ENCODE data around the gene DOCK8. TPM values are rescaled to one million over a fixed set of nuclear protein-coding genes. Genes with fewer than 3 reads are reported as not detected.
A peak's percentile ranks its signal among the peaks of the same experiment; 100 is the strongest.

The DOCK8 gene
- total and polyA plus RNA-seq, 10 donors: 34.3 to 275 (median 184) TPM

DNA sequence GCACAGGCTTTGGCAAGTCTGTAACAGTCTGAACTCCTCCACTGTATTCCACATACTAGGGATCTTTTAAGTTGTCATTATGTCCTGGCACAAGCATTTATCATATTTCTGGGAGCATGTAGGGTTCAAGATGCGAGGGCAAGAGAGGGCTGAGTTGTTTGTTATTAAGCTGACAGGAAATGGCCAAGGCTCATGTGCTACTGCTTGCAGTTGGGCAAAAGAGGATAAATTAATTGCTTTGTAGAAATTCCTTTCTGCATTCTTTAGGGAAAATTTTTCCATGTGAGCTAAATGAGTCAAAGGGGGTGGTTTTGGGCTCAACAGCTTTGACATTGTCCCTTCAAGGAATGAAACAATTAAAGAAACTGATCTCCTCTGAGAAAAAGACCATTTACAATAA lies 35.4 kb downstream of the DOCK8 start:
- Histone ChIP-seq H3K4me3 (no peak overlapping the region), H3K27ac (peak overlapping the region; percentile 45 to 78 (median 76)), H3K27me3 (replicated peaks in 1 of 7) (no peaks in the 10 kb centered on the region), H3K4me1 (peaks cover 10 to 94% (median 45%) of the 10 kb centered on the region in 6 donors), H3K36me3 (peaks cover 0 to 3% (median 0%) of the 10 kb centered on the region in 6 donors), H3K9me3 (no peaks in the 10 kb centered on the region)
- TF ChIP-seq POLR2AphosphoS5 (IDR thresholded peaks at IDR 0.05): peak in 1 of 3 donors; percentile 66
- no peak for TF ChIP-seq POLR2A (IDR thresholded peaks at IDR 0.05)
- DNase-seq: no peak
- 63 to 76% (median 68%) methylated on average over 1 of the region's 1 CpG for WGBS, 5 donors
- intact Hi-C loops (cut with DNase I; ENCODE audit: low total_unique reads): no loop called here

DNA sequence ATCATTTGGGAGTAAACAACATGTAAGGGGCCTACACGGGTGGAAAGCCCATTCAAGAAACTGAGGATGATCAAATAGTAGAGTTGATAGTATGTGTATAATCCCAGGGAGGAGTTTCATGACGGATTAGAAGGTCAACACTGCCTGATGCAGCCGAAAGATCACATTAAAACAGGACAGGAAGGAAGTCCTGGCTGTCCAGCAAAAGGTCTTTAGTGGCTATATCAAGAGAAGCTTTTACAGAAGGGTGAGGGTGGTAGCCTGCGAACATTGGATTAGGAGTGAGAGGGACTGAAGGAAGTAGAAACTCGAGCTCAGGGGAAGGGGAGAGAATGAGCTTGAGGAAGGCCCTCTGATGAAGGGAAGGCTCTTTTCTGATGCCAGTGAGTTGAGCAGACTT lies 36.0 kb downstream of the DOCK8 start:
- no peak for DNase-seq
- no peak for TF ChIP-seq CTCF (IDR thresholded peaks at IDR 0.05 in 8 of 11, conservative IDR thresholded peaks at IDR 0.05 in 3 of 11)
- no peak for TF ChIP-seq POLR2A (IDR thresholded peaks at IDR 0.05)
- peak in 1 of 3 donors; percentile 49 for TF ChIP-seq POLR2AphosphoS5 (IDR thresholded peaks at IDR 0.05)
- Histone ChIP-seq H3K27me3 (replicated peaks in 1 of 7) (no peaks in the 10 kb centered on the region), H3K4me3 (no peak overlapping the region), H3K27ac (peak overlapping the region; percentile 45 to 78 (median 76)), H3K4me1 (peaks cover 10 to 88% (median 45%) of the 10 kb centered on the region in 6 donors), H3K36me3 (no peaks in the 10 kb centered on the region), H3K9me3 (no peaks in the 10 kb centered on the region)
- intact Hi-C loops (cut with DNase I; ENCODE audit: low total_unique reads): no loop called here
- 29 to 53% (median 46%) methylated on average over 5 of the region's 5 CpGs for WGBS, 5 donors

GRCh38 chr9:251398-251797 lies 36.7 kb downstream of the DOCK8 start:
- Histone ChIP-seq H3K4me3 (no peak overlapping the region), H3K36me3 (no peaks in the 10 kb centered on the region), H3K4me1 (peaks cover 10 to 89% (median 45%) of the 10 kb centered on the region in 6 donors), H3K27me3 (replicated peaks in 1 of 7) (no peaks in the 10 kb centered on the region), H3K9me3 (no peaks in the 10 kb centered on the region), H3K27ac (peak overlapping the region in 7 of 8 donors; percentile 68 to 78 (median 77))
- no peak for DNase-seq
- intact Hi-C loops (cut with DNase I; ENCODE audit: low total_unique reads): no loop called here
- TF ChIP-seq CTCF (IDR thresholded peaks at IDR 0.05 in 8 of 11, conservative IDR thresholded peaks at IDR 0.05 in 3 of 11) (no peak), POLR2AphosphoS5 (IDR thresholded peaks at IDR 0.05) (no peak), POLR2A (IDR thresholded peaks at IDR 0.05) (no peak)
- WGBS, 5 donors: 83 to 95% (median 88%) methylated on average over 5 of the region's 5 CpGs

GRCh38 chr9:253539-253938 lies 38.9 kb downstream of the DOCK8 start:
- Histone ChIP-seq H3K27me3 (replicated peaks in 1 of 7) (no peaks in the 10 kb centered on the region), H3K4me1 (peaks cover 7 to 88% (median 43%) of the 10 kb centered on the region in 6 donors)

More at GRCh38 chr9:253539-253938, 38.9 kb downstream of the DOCK8 start:
- Histone ChIP-seq H3K4me3 (no peak overlapping the region), H3K36me3 (no peaks in the 10 kb centered on the region), H3K27ac (peak overlapping the region in 3 of 8 donors; percentile 3 to 77 (median 74)), H3K9me3 (no peaks in the 10 kb centered on the region)
- WGBS, 5 donors: 64 to 73% (median 69%) methylated on average over 3 of the region's 3 CpGs
- TF ChIP-seq POLR2AphosphoS5 (IDR thresholded peaks at IDR 0.05) (no peak), CTCF (IDR thresholded peaks at IDR 0.05 in 8 of 11, conservative IDR thresholded peaks at IDR 0.05 in 3 of 11) (no peak), POLR2A (IDR thresholded peaks at IDR 0.05) (no peak)
- DNase-seq: no peak
- intact Hi-C loops (cut with DNase I; ENCODE audit: low total_unique reads): no loop called here
